ENCODE measurements around the gene TNFAIP3.

GRCh38 chr6:137874204-137875057, 7.4 kb downstream of the TNFAIP3 start:
- TF ChIP-seq MXI1 (IDR thresholded peaks at IDR 0.05; ENCODE audit: borderline replicate concordance, low read depth, low read length), result no peak
- TF ChIP-seq CTCF (conservative IDR thresholded peaks at IDR 0.05; ENCODE audit: low read depth, low read length), result no peak
- no peak for TF ChIP-seq FOS (IDR thresholded peaks at IDR 0.05; ENCODE audit: low read depth, low read length)
- no peak for TF ChIP-seq CHD1 (IDR thresholded peaks at IDR 0.05; ENCODE audit: low read depth, low read length)
- no peak for TF ChIP-seq BHLHE40 (IDR thresholded peaks at IDR 0.05; ENCODE audit: low read depth, low read length)
- no peak for TF ChIP-seq POLR2A (IDR thresholded peaks at IDR 0.05; ENCODE audit: low read depth, low read length)
- TF ChIP-seq CEBPB (IDR thresholded peaks at IDR 0.05; ENCODE audit: low read depth, low read length), result no peak
- no peak for TF ChIP-seq ELK1 (IDR thresholded peaks at IDR 0.05; ENCODE audit: borderline replicate concordance, low read depth, low read length)
- TF ChIP-seq RAD21 (IDR thresholded peaks at IDR 0.05; ENCODE audit: low read length), result no peak
